Measurements from ENCODE around the gene TMEM255B. TPM values are rescaled to one million over a fixed set of nuclear protein-coding genes. Genes with fewer than 3 reads are reported as not detected.
"Not testable (repeated sequence)": the region's sequence is repeated elsewhere in the genome, so short reads cannot be mapped to it uniquely, and the experiment has no call there.

The TMEM255B gene
- 1.9 TPM for total RNA-seq
- 1 to 10 TPM; 5.1 to 9.2 (median 6.5) TPM for polyA plus RNA-seq (ENCODE audit: insufficient read depth in 1 of 8, insufficient read length in 8 of 8, low replicate concordance in 1 of 8)
- long read RNA-seq, donor 1, partial matches to known transcripts, result 0 of 1 reads
- long read RNA-seq, donor 1, other reads (novel, unspliced or antisense), result 0 of 1 reads
- long read RNA-seq, donor 2, partial matches to known transcripts, result 0 of 1 reads
- long read RNA-seq, donor 2, other reads (novel, unspliced or antisense), result 0 of 1 reads
- long read RNA-seq, donor 3, full-length matches to known transcripts, result 3 of 3 reads
- long read RNA-seq, donor 3, partial matches to known transcripts, result 0 of 3 reads
- long read RNA-seq, donor 3, other reads (novel, unspliced or antisense), result 0 of 3 reads
- long read RNA-seq, donor 4, full-length matches to known transcripts, result 2 of 2 reads
- long read RNA-seq, donor 4, partial matches to known transcripts, result 0 of 2 reads
- long read RNA-seq, donor 4, other reads (novel, unspliced or antisense), result 0 of 2 reads
- long read RNA-seq, donor 5, full-length matches to known transcripts, result 8 of 8 reads
- long read RNA-seq, donor 5, partial matches to known transcripts, result 0 of 8 reads
- long read RNA-seq, donor 5, other reads (novel, unspliced or antisense), result 0 of 8 reads
- long read RNA-seq, donor 6, full-length matches to known transcripts, result 2 of 2 reads
- long read RNA-seq, donor 6, partial matches to known transcripts, result 0 of 2 reads
- long read RNA-seq, donor 6, other reads (novel, unspliced or antisense), result 0 of 2 reads
- long read RNA-seq, donor 7, result 0 reads
- long read RNA-seq, donor 8, result 0 reads
- long read RNA-seq, donor 9, result 0 reads
- long read RNA-seq, donor 10, partial matches to known transcripts, result 0 of 3 reads
- long read RNA-seq, donor 10, other reads (novel, unspliced or antisense), result 0 of 3 reads
- long read RNA-seq, donor 11, result 0 reads

DNA sequence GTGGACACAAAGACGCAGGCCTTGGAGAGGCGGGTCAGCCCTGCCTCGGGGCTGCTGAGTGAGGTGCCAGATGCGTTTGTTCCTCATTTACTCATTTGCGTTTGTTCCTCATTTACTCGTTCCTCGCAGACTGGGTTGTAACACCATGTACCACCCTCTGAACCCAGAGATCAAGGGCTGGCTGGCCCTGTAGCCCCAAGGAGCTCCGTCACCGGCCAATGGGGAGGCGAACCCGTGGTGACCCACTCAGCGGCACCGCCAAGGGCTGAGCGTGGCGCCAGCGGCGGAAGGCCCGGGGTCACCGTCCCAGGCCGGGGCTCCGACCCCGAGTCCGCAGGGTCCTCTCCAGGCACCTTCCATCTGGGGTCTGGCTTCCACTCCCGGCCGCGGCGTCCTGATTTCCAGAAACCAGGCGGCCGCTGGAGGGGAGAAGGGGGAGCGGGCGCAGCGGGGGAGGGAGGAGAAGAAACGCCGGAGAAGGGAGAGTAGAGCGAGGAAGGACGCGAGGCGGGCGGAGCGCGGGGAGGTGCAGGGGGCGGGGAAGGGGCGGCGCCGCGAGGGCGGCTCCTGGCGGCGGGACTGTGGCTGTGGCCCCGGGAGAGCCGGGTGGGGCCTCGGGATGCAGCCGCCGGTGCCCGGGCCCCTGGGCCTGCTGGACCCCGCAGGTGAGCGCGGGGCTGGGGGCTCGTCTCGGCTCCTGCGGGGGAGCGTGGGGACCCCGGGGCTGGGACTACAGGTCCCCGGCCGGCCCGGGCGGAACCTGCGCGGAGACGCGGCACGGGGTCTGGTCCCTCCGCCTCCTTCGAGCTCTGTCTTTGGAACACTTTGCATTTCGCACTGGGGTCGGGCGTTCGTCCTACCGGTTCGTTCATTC is at the start of gene TMEM255B:
Gene TMEM255B (plus strand): TSS at position 576 of the 874 bp plus-strand sequence. CDS start 44 bp downstream, at position 620.
- DNase-seq, result peak; percentile 85
- H3K27me3 ChIP-seq (ENCODE audit: control insufficient read depth, insufficient read depth, low read length), result peaks cover 56% of the 10 kb centered on the region
- 2% methylated on average over 79 of the region's 80 CpGs for WGBS (ENCODE audit: insufficient coverage)

DNA sequence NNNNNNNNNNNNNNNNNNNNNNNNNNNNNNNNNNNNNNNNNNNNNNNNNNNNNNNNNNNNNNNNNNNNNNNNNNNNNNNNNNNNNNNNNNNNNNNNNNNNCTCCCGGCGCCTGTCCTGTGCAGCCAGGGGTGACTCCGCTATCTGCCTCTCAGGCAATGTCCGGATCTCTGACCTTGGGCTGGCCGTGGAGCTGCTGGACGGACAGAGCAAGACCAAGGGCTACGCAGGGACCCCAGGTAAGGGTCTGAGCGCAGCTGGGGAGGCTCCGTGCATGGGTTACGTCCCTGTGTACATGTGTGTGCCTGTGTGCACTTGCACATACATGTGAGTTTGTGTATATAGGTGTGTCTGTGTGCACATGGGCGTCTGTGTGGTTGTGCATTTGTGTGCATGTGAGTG is 36.1 kb upstream of the TMEM255B start:
- WGBS (ENCODE audit: insufficient coverage), result 46% methylated on average over 11 of the region's 11 CpGs

More for the DNA sequence above, at the start of gene TMEM255B:
- Histone ChIP-seq H3K9me3 (replicated peaks; ENCODE audit: control insufficient read depth, low read depth, low read length) (no peaks in the 10 kb centered on the region), H3K36me3 (ENCODE audit: control insufficient read depth, insufficient read depth, low read length) (no peaks in the 10 kb centered on the region), H3K27ac (ENCODE audit: low read length) (peak within 1 kb of the TSS; percentile 79), H3K4me3 (ENCODE audit: low read length) (peak within 1 kb of the TSS; percentile 53), H3K4me1 (ENCODE audit: control insufficient read depth, insufficient read depth, low read length) (peaks cover 15% of the 10 kb centered on the region)

DNA sequence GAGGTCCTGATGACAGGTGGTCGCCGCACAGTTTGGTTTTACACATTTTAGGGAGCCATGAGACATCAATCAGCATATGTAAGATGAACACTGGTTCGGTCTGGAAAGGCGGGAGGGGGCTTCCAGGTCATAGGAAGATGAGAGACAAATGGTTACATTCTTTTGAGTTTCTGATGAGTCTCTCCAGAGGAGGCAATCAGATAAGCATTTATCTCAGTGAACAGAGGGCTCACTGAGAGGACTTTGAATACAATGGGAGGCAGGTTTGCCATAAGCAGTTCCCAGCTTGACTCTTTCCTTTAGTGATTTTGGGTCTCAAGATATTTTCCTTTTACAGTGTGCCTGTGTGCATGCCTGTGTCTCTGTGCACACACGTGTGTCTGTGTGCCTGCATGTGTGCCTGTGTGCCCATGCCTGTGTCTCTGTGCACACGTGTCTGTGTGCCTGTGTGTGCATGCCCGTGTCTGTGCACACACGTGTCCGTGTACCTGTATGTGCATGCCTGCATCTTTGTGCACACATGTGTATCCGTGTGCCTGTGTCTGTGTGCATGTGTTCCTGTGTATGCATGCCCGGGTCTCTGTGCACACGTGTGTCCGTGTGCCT is 35.5 kb upstream of the TMEM255B start:
- 63% methylated on average over 10 of the region's 13 CpGs for WGBS (ENCODE audit: insufficient coverage)
- DNase-seq, result no peak
- Histone ChIP-seq H3K4me3 (ENCODE audit: low read length) (no peak overlapping the region), H3K27ac (ENCODE audit: low read length) (no peak overlapping the region), H3K36me3 (ENCODE audit: control insufficient read depth, insufficient read depth, low read length) (no peaks in the 10 kb centered on the region), H3K4me1 (ENCODE audit: control insufficient read depth, insufficient read depth, low read length) (peaks cover 20% of the 10 kb centered on the region), H3K9me3 (replicated peaks; ENCODE audit: control insufficient read depth, low read depth, low read length) (peaks cover 2% of the 10 kb centered on the region), H3K27me3 (ENCODE audit: control insufficient read depth, insufficient read depth, low read length) (peaks cover 3% of the 10 kb centered on the region)

More for the DNA sequence above, 36.1 kb upstream of the TMEM255B start:
- Histone ChIP-seq H3K27ac (ENCODE audit: low read length) (no peak overlapping the region), H3K36me3 (ENCODE audit: control insufficient read depth, insufficient read depth, low read length) (no peaks in the 10 kb centered on the region), H3K4me1 (ENCODE audit: control insufficient read depth, insufficient read depth, low read length) (peaks cover 17% of the 10 kb centered on the region), H3K9me3 (replicated peaks; ENCODE audit: control insufficient read depth, low read depth, low read length) (peaks cover 2% of the 10 kb centered on the region), H3K4me3 (ENCODE audit: low read length) (no peak overlapping the region), H3K27me3 (ENCODE audit: control insufficient read depth, insufficient read depth, low read length) (peaks cover 2% of the 10 kb centered on the region)
- DNase-seq, result no peak

DNA sequence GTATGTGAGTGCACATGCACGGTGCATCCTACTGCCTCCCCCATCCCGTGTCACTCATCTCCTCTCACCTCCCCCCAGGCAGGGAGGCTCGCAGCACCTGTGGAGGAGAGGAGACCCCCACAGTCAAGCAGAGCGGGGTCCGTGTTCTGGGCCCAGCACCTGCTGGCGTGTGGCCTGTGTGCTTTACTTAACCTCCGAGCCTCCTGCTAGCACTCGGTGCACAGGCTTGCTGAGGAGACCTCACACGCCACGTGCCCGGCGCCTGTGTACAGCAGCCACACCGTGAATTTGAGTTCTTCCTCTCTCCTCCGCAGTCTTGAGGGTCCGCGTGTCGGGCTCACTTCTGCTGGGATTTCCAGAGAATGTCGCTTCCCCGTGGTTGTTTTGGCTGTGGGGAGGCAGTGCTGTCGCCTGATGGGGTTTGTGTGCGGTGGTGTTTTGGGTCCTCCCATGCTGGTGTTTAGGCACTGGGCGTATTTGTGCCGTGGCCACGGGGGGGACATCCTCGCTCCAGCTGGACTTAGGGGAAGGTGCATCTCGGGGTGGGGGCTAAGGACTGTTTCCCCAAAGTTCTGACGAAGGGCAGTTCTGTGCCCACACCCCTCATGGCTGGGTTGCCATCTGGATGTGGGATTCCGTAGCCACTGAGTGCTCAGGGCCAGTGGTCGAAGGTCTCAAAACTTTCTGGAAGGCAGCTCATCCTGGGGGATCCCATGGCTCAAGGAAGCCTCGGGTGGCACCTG is 34.8 kb upstream of the TMEM255B start:
- H3K9me3 ChIP-seq (replicated peaks; ENCODE audit: control insufficient read depth, low read depth, low read length), result peaks cover 2% of the 10 kb centered on the region
- H3K36me3 ChIP-seq (ENCODE audit: control insufficient read depth, insufficient read depth, low read length), result no peaks in the 10 kb centered on the region
- peaks cover 10% of the 10 kb centered on the region for H3K27me3 ChIP-seq (ENCODE audit: control insufficient read depth, insufficient read depth, low read length)
- H3K4me3 ChIP-seq (ENCODE audit: low read length), result peak overlapping the region; percentile 54
- peak overlapping the region; percentile 85 for H3K27ac ChIP-seq (ENCODE audit: low read length)
- no peak for DNase-seq
- WGBS (ENCODE audit: insufficient coverage), result 67% methylated on average over 24 of the region's 30 CpGs
- H3K4me1 ChIP-seq (ENCODE audit: control insufficient read depth, insufficient read depth, low read length), result peaks cover 26% of the 10 kb centered on the region

DNA sequence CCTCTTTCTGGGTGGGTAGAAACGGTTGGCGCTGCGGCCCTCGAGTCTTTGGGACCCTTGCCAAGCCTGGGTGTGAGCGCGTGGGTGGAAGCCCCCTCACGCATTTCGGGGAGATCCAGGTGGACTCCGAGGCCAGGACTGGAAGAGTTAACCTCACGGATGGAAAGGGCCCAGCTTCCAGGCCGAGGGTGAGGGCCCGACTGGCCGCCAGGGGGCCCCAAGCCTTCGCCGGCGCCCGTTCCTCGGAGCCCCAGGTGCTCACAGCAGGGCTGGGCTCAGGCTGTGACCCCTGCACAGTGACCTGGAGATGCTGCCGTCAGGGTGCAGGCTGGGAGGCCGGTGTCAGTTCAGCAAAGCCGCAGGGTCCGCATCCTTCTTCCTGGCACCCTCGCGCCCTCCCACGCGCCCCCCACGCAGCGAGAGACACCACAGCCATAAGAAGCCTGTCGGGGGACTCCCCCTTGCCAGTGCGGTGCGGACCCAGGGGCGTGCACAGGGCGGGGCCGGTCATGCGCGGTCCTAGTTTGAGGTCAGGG is 34.2 kb upstream of the TMEM255B start:
- Histone ChIP-seq H3K27ac (ENCODE audit: low read length) (peak overlapping the region; percentile 85), H3K4me1 (ENCODE audit: control insufficient read depth, insufficient read depth, low read length) (peaks cover 33% of the 10 kb centered on the region), H3K9me3 (replicated peaks; ENCODE audit: control insufficient read depth, low read depth, low read length) (peaks cover 2% of the 10 kb centered on the region), H3K27me3 (ENCODE audit: control insufficient read depth, insufficient read depth, low read length) (peaks cover 16% of the 10 kb centered on the region), H3K4me3 (ENCODE audit: low read length) (peak overlapping the region; percentile 54), H3K36me3 (ENCODE audit: control insufficient read depth, insufficient read depth, low read length) (no peaks in the 10 kb centered on the region)
- 8% methylated on average over 30 of the region's 36 CpGs for WGBS (ENCODE audit: insufficient coverage)
- DNase-seq, result peak; percentile 68

DNA sequence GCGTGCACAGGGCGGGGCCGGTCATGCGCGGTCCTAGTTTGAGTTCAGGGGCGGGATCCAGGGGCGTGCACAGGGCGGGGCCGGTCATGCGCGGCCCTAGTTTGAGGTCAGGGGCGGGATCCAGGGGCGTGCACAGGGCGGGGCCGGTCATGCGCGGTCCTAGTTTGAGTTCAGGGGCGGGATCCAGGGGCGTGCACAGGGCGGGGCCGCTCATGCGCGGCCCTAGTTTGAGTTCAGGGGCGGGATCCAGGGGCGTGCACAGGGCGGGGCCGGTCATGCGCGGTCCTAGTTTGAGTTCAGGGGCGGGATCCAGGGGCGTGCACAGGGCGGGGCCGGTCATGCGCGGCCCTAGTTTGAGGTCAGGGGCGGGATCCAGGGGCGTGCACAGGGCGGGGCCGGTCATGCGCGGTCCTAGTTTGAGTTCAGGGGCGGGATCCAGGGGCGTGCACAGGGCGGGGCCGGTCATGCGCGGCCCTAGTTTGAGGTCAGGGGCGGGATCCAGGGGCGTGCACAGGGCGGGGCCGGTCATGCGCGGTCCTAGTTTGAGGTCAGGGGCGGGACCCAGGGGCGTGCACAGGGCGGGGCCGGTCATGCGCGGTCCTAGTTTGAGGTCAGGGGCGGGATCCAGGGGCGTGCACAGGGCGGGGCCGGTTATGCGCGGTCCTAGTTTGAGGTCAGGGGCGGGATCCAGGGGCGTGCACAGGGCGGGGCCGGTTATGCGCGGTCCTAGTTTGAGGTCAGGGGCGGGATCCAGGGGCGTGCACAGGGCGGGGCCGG is 33.5 kb upstream of the TMEM255B start:
- H3K36me3 ChIP-seq (ENCODE audit: control insufficient read depth, insufficient read depth, low read length); H3K27ac ChIP-seq (ENCODE audit: low read length); H3K4me3 ChIP-seq (ENCODE audit: low read length); H3K9me3 ChIP-seq (replicated peaks; ENCODE audit: control insufficient read depth, low read depth, low read length); DNase-seq: not testable (repeated sequence)
- H3K4me1 ChIP-seq (ENCODE audit: control insufficient read depth, insufficient read depth, low read length), result peaks cover 39% of the 10 kb centered on the region
- H3K27me3 ChIP-seq (ENCODE audit: control insufficient read depth, insufficient read depth, low read length), result peaks cover 19% of the 10 kb centered on the region
- WGBS (ENCODE audit: insufficient coverage), result no CpG with 5 or more reads among the region's 75 CpGs

DNA sequence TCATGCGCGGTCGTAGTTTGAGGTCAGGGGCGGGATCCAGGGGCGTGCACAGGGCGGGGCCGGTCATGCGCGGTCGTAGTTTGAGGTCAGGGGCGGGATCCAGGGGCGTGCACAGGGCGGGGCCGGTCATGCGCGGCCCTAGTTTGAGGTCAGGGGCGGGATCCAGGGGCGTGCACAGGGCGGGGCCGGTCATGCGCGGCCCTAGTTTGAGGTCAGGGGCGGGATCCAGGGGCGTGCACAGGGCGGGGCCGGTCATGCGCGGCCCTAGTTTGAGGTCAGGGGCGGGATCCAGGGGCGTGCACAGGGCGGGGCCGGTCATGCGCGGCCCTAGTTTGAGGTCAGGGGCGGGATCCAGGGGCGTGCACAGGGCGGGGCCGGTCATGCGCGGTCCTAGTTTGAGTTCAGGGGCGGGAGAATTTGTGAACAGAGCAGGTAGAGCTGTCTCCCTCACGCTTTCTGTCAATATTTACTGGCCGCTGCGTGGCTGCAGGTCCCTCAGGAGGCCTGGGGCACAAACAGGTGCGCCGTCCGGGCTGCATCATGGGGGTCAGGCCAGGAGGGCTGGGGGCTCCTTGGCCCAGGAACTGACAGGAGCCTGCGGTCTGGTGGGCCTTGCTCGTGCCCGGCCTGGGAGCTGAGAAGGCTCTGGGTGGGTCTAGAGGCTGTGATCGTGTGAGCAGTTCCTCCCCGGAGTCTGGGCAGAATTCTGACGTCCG is 32.8 kb upstream of the TMEM255B start:
- Histone ChIP-seq H3K4me3 (ENCODE audit: low read length) (peak overlapping the region; percentile 44), H3K4me1 (ENCODE audit: control insufficient read depth, insufficient read depth, low read length) (peaks cover 39% of the 10 kb centered on the region), H3K27me3 (ENCODE audit: control insufficient read depth, insufficient read depth, low read length) (peaks cover 27% of the 10 kb centered on the region), H3K27ac (ENCODE audit: low read length) (peak overlapping the region; percentile 92)
- 50% methylated on average over 7 of the region's 54 CpGs for WGBS (ENCODE audit: insufficient coverage)
- not testable (repeated sequence) for DNase-seq; H3K9me3 ChIP-seq (replicated peaks; ENCODE audit: control insufficient read depth, low read depth, low read length); H3K36me3 ChIP-seq (ENCODE audit: control insufficient read depth, insufficient read depth, low read length)

DNA sequence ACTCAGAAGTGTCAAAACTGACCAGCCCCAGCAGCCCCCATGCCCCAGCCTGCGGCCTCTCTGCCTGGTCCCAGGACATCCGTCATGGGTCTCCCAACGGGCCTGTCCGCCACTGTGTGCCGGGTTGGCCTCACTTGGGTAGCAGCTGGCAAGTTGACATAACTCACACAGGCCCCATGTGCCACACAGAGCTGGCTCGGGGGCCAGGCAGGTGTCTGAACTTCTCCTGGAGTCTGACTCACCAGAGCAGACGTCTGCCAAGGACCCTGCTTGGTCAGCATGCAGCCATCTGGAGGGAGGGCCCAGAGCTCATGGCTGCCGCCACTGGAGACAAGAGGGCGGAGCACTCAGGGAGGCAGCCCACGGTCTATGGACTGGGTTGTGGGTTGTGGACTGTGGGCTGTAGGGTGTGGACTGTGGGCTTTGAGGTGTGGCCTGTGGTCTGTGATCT is 32.0 kb upstream of the TMEM255B start:
- H3K27ac ChIP-seq (ENCODE audit: low read length), result peak overlapping the region; percentile 92
- H3K9me3 ChIP-seq (replicated peaks; ENCODE audit: control insufficient read depth, low read depth, low read length), result peaks cover 2% of the 10 kb centered on the region
- H3K4me1 ChIP-seq (ENCODE audit: control insufficient read depth, insufficient read depth, low read length), result peaks cover 39% of the 10 kb centered on the region
- DNase-seq, result peak; percentile 37
- no peak overlapping the region for H3K4me3 ChIP-seq (ENCODE audit: low read length)
- H3K36me3 ChIP-seq (ENCODE audit: control insufficient read depth, insufficient read depth, low read length), result no peaks in the 10 kb centered on the region
- 84% methylated on average over 10 of the region's 10 CpGs for WGBS (ENCODE audit: insufficient coverage)
- H3K27me3 ChIP-seq (ENCODE audit: control insufficient read depth, insufficient read depth, low read length), result peaks cover 28% of the 10 kb centered on the region
